Measurements from ENCODE around the gene SULT1C3.

Gene SULT1C3

DNA sequence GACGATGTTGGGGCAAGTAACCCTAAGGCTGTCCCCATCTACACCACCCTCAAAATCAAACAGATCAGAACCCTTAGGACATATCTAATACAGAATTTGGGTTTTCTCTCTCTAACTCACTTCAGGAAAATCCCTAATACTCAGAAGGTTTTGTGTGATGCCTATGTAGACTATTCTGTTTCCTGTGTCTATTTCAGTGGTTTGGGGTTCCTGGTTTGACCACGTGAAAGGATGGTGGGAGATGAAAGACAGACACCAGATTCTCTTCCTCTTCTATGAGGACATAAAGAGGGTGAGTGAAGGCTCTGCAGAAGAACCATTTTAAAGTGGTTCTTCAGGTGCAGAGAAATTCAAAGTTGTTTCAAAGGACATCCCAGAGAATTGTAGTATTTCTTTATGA is 65.2 kb downstream of the SULT1C3 start:
- Histone ChIP-seq H3K4me2 (ENCODE audit: low read length) (no peak overlapping the region), H4K8ac (ENCODE audit: low read depth, low read length) (no peak overlapping the region), H2BK120ac (ENCODE audit: low read depth, low read length) (no peak overlapping the region), H2BK15ac (replicated peaks; ENCODE audit: low read depth) (no peak overlapping the region), H2AK5ac (ENCODE audit: low read length) (no peak overlapping the region), H3K18ac (ENCODE audit: low read length) (no peak overlapping the region), H2BK5ac (ENCODE audit: low read length) (no peak overlapping the region), H3K79me2 (ENCODE audit: control insufficient read depth, insufficient read depth, low read length) (no peaks in the 10 kb centered on the region), H3K9ac (ENCODE audit: low read length) (no peak overlapping the region), H4K5ac (ENCODE audit: low read length) (no peak overlapping the region), H3K56ac (ENCODE audit: low read length) (no peak overlapping the region), H3K27me3 (ENCODE audit: insufficient read depth, low read length, poor library complexity) (no peaks in the 10 kb centered on the region), H3K4ac (ENCODE audit: low read depth, low read length) (no peak overlapping the region), H3K4me3 (ENCODE audit: low read length) (no peak overlapping the region), H3K79me1 (ENCODE audit: low read length) (no peaks in the 10 kb centered on the region), H3K27ac (ENCODE audit: low read depth, low read length) (no peak overlapping the region), H3K4me1 (ENCODE audit: control insufficient read depth, low read depth, low read length) (no peaks in the 10 kb centered on the region), H3K23ac (ENCODE audit: low read length) (no peak overlapping the region), H3K36me3 (ENCODE audit: control insufficient read depth, insufficient read depth, low read length) (no peaks in the 10 kb centered on the region)
- no CpG with 5 or more reads among the region's 2 CpGs for WGBS (ENCODE audit: extremely low coverage, insufficient coverage, low lambda C conversion rate)
- DNase-seq: no peak

DNA sequence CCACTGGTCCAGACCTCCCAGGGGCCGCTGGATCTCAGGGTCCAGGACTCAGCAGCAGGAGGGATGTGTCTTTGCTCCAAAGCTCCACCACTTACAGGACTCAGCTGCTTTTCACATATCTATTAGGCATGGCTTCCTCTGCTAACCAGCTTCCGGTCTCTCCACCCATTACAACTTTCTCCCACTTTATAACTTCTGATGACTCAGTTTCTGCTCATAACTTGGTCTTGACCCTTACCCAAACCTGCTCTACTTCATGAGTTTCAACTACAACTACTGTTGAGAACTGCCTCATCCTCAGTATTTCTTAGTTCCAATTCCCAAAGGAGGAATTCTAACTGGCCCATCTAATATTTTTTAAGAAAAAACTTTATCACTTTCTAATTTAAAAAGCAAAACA is 66.1 kb downstream of the SULT1C3 start:
- H3K79me1 ChIP-seq (ENCODE audit: low read length): no peaks in the 10 kb centered on the region
- H3K23ac ChIP-seq (ENCODE audit: low read length): no peak overlapping the region
- no peak overlapping the region for H3K56ac ChIP-seq (ENCODE audit: low read length)
- no peak overlapping the region for H3K4me3 ChIP-seq (ENCODE audit: low read length)
- H4K5ac ChIP-seq (ENCODE audit: low read length): no peak overlapping the region
- H3K27ac ChIP-seq (ENCODE audit: low read depth, low read length): no peak overlapping the region
- no peaks in the 10 kb centered on the region for H3K4me1 ChIP-seq (ENCODE audit: control insufficient read depth, low read depth, low read length)
- H3K79me2 ChIP-seq (ENCODE audit: control insufficient read depth, insufficient read depth, low read length): no peaks in the 10 kb centered on the region
- H3K27me3 ChIP-seq (ENCODE audit: insufficient read depth, low read length, poor library complexity): no peaks in the 10 kb centered on the region
- H3K4ac ChIP-seq (ENCODE audit: low read depth, low read length): no peak overlapping the region
- no peak overlapping the region for H3K18ac ChIP-seq (ENCODE audit: low read length)
- no peaks in the 10 kb centered on the region for H3K36me3 ChIP-seq (ENCODE audit: control insufficient read depth, insufficient read depth, low read length)
- no peak for DNase-seq
- H4K8ac ChIP-seq (ENCODE audit: low read depth, low read length): no peak overlapping the region
- no CpG with 5 or more reads among the region's 2 CpGs for WGBS (ENCODE audit: extremely low coverage, insufficient coverage, low lambda C conversion rate)
- H2AK5ac ChIP-seq (ENCODE audit: low read length): no peak overlapping the region
- no peak overlapping the region for H2BK15ac ChIP-seq (replicated peaks; ENCODE audit: low read depth)
- no peak overlapping the region for H2BK5ac ChIP-seq (ENCODE audit: low read length)
- no peak overlapping the region for H3K9ac ChIP-seq (ENCODE audit: low read length)
- H2BK120ac ChIP-seq (ENCODE audit: low read depth, low read length): no peak overlapping the region
- H3K4me2 ChIP-seq (ENCODE audit: low read length): no peak overlapping the region

DNA sequence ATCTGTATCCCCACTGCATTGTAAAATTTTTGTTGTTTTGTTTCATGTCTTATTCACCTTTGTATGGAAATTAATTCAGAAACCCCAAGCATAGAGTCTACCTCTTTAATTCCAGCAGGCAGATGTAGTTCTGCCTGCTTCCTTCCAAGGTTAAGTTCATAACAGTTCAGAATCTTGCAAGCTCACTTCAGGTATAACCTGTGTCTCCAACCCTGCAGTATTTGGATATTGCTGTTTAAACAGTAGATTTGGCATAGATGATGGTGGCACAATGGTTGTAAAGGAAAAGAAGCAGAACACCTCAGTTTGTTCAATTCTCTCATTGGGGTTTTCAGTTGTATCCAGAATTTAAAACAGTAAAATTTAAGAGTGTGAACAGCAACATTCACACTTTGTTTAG is 70.1 kb downstream of the SULT1C3 start:
- no peaks in the 10 kb centered on the region for H3K36me3 ChIP-seq (ENCODE audit: control insufficient read depth, insufficient read depth, low read length)
- DNase-seq: no peak
- no peak overlapping the region for H3K9ac ChIP-seq (ENCODE audit: low read length)
- no peaks in the 10 kb centered on the region for H3K79me1 ChIP-seq (ENCODE audit: low read length)
- no peak overlapping the region for H3K23ac ChIP-seq (ENCODE audit: low read length)
- no peaks in the 10 kb centered on the region for H3K4me1 ChIP-seq (ENCODE audit: control insufficient read depth, low read depth, low read length)
- H3K18ac ChIP-seq (ENCODE audit: low read length): no peak overlapping the region
- H4K5ac ChIP-seq (ENCODE audit: low read length): no peak overlapping the region
- H2BK5ac ChIP-seq (ENCODE audit: low read length): no peak overlapping the region
- no peak overlapping the region for H3K4me2 ChIP-seq (ENCODE audit: low read length)
- H3K27me3 ChIP-seq (ENCODE audit: insufficient read depth, low read length, poor library complexity): no peaks in the 10 kb centered on the region
- H3K79me2 ChIP-seq (ENCODE audit: control insufficient read depth, insufficient read depth, low read length): no peaks in the 10 kb centered on the region
- no peak overlapping the region for H3K56ac ChIP-seq (ENCODE audit: low read length)
- no peak overlapping the region for H4K8ac ChIP-seq (ENCODE audit: low read depth, low read length)
- no peak overlapping the region for H2AK5ac ChIP-seq (ENCODE audit: low read length)
- H2BK120ac ChIP-seq (ENCODE audit: low read depth, low read length): no peak overlapping the region
- no peak overlapping the region for H3K27ac ChIP-seq (ENCODE audit: low read depth, low read length)
- no peak overlapping the region for H3K4ac ChIP-seq (ENCODE audit: low read depth, low read length)
- H3K4me3 ChIP-seq (ENCODE audit: low read length): no peak overlapping the region
- H2BK15ac ChIP-seq (replicated peaks; ENCODE audit: low read depth): no peak overlapping the region
